GM23338 (cell line): ENCODE results near the gene GLIPR1.

Source experiments
- EZH2 ChIP-seq: fragments of 200-600 bp; sonication (generic); IDR thresholded peaks from one replicate; pipeline ENCODE4 v1.8.0; 2017; ENCODE audit warnings: antibody characterized with exemption, mild to moderate bottlenecking, low read depth; ENCODE audit not compliant: unreplicated experiment
- POLR2AphosphoS5 ChIP-seq: IDR thresholded peaks from 2 replicates; pipeline ENCODE4 v1.6.1; 2016; ENCODE audit warnings: antibody characterized with exemption, low read depth

DNA sequence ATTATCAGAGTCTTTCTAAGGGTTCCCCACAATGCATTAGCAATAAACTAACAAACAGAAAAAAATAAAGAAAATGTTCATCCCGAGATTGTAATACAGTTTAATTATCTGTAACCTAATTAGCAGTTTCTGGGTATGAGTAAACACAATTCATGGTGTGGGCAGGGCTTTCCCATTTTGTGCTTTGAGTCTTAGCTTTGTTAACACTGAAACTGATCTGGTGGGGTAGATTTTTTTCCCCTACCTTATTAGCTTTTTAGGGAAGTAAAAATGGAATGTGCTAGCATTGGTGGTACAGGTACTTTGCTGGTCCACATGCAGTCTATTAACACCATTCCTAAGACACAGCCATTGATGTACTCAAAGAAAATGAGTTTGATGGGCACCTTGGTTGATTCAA lies 49.3 kb downstream of the GLIPR1 start:
- TF ChIP-seq POLR2AphosphoS5 (no peak), EZH2 (no peak)
